NCI-H748 treated with DMSO at 0.1 percent for 48 hours (cell line): ENCODE measurements around the gene RXRB.

Source experiments
- DNase-seq: peaks from one replicate; lab custom pipeline; 2025; lab: John Stamatoyannopoulos, UW

The RXRB gene

DNA sequence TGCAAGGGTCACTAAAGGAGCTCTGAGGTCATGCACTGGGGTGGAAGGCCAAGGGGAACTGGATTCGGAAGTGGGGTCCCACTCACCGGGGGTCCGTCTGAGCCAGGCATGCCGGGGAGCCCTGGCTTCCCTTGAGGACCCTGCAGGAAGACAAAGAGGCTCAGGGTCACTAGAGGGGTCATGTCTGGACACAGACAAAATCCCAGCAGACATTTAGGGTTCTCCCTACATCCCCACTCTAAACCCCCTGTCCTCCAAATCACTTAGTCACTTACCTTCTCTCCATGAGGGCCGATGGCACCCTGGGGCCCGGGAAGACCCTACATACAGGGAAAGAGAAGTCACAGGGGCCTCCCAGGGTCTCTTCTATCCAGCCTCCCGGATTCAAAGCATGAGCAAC lies 23.6 kb downstream of the RXRB start:
- no peak for DNase-seq

DNA sequence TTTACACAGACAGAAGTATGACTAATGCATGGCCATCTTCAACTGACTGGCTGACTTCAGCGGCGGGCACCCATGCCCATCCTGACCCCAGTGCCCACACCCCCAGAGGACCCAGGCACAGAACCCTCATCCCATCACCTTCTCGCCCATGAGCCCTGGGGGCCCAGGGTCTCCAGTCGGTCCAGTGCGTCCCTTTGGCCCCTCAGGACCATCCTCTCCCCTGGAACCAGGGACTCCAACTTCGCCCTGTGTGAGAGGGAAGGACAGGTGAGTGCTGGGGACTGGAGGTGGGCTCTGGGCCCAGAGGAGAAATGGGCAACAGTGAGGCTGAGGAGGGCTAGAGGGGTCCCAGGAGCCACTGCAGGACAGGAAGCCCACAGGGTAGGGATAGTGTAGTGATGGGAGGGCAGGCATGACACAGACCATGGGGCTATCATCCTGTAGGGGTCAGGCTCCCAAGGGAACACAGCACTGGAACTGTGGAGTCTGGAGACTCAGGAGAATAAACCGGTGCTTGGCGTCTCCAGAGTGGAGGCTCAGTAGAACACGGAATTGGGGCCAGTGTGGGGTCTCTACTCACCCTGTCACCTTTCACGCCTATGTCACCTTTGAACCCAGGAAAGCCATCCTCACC lies 24.9 kb downstream of the RXRB start:
- no peak for DNase-seq

DNA sequence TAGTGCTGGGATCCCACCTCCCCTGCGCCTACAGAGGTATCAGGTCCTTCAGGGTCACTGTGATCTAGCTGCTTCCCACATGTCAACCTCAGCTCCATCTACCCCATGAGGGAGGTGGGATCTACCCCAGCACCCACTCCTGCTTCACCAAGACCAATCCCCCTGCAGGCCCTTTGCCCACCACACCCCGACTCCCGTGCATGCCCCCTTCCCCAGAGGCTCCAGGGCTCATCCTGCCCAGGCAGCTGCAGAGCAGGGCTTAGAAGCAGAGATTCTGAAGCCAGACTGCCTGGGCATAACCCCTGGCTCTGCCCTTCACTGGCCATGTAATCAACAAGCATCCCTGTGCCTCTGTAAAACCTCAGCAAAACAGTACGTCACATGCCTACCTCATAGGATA lies 25.7 kb downstream of the RXRB start:
- DNase-seq = no peak

DNA sequence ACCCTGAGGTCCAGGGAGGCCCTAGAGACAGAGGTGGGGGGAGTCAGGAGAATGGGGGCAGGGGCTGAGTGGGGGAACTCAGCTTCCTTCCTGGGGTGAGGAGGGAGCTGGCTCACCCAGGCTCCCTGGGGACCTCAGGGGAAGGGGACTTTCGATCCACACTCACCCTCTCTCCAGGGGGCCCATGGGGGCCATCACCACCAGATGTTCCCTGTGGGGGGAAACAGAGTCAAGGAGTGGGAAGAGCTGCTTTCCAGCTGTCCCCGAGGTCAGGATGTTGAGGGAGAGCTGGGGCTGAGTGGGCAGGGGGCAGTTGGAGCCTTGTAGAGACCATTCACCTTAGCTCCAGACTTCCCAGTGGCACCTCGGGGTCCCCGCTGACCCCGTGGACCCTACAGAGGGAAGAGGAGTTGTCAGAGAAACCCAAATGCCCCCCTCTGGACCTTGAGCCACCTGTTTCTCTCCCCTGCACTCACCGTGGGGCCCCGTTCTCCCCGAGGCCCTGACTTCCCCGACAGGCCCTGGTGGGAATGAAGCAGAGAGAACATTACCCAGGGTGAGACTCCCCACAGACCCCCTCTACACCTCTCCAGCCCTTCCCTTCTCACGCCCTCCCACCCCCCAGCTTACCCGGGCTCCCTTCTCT lies 26.8 kb downstream of the RXRB start:
- no peak for DNase-seq

DNA sequence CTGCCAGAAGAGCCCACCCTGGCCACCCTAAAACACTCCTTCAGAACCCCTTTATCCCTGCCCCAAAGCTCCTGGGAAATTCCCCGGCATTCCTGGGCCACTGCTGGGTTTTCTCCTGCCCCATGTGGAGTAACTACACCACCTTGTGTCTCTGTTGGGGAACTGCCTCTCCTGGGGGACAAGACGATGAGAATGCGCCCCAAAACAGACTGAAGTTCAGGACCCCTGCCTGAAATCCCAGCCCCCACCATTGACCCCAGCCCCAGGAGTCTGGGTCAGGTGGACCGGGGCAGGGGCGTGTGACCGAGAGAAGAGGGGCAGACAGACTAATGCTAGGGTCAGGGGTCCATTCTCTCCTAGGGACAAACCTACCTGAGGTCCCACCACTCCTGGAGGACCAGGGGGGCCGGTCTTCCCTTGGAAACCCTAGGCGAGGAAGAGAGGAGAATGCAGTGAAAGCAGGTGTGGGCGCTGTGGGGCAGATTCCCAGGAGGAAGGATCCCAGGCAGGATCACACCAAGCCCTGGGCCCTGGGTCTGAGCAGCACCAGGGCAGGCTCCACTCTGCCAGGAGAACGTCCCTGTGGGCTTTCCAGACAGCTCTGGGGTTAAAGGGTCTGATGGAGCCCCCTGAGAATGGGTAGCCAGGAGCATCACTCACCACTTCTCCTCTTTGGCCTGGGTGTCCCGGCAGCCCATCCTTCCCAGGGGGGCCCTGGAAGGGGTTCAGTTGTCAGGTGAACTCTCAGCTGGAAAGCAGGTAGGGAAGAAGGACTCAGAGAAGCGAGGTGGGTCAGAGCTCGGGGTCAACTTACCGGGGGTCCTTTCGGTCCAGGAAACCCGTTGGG lies 27.6 kb downstream of the RXRB start:
- no peak for DNase-seq

DNA sequence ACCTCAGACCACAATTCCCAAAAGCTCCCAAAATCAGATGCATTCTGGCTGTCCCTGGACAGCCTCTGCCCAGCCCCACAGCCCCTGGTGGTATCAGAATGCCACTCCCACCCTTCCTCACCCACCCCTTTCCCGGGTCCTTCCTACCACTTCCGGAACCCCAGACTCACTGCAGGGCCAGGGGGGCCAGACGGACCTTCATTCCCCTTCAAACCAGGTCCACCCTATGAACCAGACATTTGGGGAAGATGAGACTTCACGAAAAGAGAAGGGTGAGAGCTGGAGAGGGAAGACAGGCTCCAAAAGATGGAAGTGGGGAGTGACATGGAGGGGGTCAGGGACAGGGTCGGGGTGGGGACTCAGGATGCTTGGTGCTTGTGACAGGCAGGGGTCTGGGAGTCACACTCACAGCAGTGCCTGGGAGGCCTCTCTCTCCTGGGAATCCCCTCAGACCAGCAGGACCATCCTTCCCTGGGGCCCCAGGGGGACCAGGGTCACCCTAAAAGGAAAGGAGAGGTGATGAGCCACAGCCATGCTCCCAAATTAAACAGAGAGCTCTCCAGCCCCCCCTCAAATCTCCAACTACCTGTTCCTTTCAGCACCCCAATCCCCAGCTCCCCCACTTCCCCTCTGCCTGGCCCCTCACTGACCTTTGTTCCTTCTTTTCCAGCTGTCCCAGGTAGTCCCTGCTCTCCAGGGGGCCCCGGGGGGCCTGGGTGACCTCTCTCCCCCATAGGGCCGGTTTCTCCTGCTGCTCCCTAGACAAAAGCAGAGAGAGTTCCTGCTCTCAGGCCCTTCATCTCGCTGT lies 28.4 kb downstream of the RXRB start:
- no peak for DNase-seq

DNA sequence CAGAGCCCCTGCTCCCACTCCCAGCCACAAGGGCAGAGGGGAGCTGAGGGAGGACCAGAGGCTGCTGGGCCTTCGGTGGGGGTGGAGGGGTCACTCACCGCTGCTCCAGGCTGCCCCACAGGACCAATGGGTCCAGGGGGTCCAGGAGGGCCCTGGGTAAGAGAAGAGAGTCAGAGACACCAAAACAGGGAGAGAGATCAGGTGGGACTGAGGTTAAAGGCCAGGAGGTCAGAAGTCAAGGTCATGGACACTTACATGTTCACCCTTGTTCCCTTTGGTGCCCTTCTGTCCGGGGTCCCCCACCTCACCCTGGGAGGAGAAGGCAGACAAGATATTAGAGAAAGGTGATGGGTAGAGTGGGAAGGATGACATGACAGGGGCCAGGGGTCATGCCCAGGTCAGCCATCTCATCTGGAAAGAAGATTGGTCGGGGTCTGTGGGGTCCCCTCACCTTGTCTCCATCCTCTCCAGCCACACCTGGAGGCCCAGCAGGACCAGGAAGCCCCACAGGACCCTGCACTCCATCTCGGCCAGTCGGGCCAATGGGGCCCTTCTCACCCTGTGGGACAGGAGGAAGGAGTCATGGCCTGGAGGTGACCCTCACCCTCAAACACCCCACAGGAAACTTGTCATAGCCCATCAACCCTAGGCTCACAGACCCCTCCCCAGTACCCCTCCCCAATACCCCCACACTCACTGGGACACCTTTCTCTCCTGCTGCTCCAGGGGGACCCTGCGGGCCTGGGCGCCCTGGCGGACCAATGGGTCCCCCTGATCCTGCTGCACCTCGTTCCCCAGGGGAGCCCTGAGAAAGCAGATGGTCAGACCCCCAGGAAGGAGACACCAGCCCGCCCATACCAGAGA lies 29.2 kb downstream of the RXRB start:
- DNase-seq = no peak

DNA sequence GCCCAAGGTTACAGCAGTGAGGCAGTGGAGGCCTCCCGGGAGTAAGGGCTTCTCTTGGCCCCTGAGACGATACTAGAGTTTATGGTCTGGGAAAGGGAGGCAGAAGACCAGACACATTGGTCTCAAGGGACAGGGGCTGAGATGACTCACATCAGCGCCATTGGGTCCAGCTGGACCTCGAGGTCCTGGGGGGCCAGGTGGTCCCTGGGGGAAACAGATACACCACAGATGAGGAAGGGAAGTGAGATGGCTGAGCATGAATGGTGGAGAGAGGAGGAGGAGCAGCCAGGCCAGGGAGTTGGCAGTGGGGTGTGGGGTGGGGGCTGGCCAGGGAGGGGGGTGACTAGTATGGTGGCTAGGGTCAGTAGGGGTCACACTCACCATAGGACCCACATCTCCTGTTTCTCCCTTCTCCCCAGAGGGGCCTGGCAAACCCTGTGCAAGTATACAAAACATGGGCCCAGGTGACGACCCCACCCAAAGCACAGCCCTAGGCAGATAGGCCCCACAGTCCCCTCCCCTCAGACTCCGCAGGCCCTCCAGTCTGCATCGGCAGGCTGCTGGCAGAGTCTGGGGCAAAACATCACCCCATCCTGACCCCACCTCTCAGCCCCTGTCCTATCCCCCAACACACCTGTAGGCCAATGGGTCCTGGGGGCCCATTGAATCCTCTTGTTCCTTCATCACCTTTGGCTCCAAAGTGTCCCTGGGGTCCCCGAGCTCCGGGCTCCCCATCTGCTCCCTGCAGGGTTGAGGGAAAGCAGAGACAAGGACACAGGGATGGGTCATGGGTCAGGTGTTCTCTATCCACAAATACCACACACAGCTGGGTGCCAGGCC lies 30.1 kb downstream of the RXRB start:
- no peak for DNase-seq

DNA sequence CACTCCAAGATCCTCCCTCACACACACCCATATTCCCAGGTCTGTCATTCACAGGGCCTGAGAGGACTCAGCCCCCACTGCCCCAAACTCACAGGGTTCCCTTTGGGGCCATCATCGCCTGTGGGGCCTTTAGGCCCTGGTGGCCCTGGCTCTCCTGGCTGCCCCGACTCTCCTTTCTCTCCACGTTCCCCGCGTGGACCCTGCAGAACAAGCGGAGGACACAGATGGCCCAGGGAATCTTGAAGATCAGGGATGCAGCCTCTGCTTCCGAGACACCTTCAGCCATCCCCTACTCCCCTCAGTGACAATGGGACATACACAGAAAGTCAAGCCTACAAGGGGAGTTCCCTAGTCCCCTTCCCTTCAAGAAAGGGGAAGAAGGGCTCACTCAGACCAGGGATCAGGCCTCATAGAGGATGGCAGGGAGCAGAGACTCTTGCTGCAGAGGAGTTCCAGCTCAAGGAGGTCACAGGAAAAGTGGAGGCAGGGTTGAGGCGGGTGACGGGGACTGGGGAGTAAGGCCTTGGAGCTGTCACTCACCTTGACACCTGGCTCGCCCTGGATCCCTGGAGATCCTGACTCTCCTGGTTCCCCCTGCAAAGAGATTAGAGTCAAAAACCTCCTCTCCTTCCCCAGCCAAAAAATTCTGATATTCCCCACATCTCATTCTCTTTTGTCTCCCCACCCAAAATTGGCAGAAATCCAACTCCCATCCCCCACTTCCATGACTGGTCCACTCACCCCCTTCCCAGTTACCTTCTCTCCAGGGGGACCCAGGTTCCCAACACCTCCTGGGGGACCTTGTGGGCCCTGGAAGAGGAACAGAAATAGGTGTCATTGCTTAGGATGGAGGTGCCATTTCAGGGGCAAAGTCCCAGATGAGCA lies 30.9 kb downstream of the RXRB start:
- DNase-seq = no peak

DNA sequence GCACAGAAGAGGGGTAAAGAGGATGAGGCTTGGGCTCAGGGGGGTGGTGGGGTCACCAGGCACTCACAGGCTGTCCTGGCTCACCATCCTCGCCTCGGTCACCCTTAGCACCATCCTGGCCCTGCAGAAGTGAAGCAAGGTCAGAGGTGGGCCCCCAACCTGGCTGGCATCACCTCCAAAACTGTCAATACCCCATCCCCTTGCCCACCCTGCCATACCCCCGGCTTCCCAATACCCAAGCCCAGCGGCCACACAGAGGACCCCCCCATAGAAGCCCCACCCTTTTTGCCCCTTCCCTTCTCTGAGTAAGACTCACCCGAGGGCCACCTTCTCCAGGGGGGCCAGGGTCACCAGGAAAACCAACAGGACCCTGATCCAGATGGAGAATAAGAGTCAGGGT lies 31.8 kb downstream of the RXRB start:
- DNase-seq = no peak

DNA sequence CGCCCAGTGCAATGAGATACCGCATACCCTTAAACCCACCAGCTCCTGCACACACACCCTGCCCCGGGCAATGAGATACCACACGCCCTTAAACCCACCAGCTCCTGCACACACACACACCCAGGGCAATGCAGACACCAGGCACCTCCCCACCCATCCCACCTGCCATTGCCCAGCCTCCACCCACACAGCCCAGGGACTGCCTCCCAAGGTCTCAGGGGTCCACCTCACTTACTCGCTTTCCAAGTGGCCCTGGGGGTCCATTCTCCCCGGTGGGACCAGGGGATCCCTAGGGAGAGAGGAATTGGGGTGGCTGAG lies 32.2 kb downstream of the RXRB start:
- no peak for DNase-seq

DNA sequence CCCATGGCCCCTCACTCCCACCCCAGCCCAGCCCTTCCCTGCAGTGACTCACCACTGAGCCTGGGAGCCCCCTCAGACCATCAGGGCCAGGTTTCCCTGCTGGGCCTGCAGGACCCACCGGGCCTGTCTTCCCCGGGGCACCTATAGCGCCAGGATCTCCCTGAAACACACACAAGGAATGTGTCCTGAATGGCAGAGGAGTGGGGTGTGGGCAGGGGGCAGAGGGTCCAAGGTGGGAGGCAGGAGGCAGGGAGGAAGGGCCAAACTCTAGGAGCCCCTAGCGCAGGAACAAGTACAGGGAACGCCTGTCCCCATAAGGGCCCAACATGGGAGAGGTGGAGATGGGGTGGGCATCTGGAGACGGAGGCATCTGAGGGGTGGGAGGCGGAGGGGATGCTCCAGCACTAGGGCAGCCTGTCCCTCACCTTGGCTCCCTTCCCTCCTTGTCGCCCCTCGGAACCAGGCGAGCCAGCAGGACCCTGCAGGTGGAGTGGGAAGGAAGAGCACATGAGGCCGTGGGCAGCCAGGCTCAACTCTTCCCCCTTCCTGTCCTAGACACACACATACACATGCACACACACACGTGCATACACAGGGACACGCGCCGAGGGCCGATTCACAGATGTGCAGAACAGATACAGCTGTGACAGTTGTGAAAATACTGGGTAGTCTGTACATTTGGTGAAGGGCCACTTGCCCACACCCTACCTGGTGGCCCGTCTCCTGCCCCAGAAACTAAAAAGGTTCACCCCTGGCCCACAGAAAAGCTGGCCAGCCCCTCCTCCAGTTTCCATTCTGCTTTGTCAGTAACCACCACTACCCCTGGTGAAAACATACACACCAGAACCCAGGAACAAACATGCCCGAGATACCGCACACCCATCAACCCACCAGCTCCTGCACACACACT lies 32.8 kb downstream of the RXRB start:
- no peak for DNase-seq

DNA sequence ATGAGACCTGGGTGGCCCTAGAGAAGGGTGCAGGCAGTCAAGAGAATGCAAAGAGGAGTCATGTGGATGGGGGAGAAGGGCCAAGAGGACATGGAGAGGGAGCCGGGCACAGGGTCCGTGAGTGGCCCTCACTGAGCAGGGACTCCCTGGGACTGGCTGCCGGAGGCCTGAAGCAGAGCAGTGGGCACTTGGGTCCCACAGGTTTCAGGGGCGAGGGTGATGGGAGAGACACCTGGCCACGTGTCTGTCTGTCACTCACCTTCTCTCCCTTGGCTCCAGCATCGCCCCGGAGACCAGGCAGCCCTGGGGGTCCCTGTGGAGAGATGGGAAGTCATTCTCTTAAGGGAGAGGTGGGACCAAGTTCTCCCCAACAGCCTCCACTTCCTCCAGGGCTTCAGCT lies 33.7 kb downstream of the RXRB start:
- no peak for DNase-seq

DNA sequence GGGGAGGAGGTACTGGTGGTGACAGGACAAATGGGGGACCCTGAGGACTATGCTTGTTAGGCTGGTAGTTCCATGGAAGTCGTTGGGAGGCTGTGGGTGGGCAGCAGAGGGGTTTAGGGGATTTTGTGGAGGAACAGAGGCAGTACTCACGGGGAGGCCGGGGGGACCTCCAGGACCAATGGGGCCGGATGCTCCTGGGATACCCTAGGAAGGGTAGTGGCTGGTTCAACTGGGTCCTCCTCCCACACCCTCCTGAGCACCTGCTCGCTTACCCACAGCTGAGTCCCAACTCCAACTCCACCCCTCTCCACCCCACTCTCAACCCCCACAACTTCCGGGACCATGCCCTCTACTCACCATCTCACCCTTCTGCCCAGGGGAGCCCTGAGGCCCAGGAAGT lies 34.1 kb downstream of the RXRB start:
- no peak for DNase-seq

DNA sequence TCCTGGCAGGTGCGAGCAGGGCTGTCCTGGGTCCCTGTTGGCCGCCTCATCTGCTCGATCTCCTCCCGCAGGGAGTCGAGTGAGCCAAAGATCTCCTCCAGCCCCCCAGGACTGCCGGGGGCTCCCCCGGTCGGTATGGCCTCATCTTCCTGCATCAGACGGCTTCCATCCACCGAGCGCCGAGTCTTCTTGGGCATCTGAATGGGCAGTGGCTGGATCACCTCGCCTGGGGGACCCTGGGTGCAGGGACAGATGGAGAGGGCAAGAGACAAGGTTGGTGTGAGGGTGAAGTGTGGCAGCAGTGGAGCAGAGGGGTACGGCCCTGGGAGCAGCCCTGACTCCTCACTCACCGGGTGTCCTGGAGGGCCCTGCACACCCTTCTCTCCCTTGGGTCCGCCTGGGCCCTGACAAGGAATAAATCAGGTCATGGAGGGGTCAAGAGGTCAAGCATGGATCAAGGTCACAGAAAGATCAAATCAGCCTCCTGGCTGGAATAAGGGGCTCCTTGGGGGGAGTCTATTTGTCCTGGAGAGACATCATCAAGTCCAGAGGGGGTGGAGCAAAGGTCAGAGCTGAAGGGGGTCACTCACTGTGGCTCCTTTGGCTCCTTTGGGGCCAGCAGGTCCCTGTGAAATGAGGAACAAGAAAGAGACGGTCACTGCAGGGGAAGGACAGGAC lies 34.7 kb downstream of the RXRB start:
- no peak for DNase-seq

DNA sequence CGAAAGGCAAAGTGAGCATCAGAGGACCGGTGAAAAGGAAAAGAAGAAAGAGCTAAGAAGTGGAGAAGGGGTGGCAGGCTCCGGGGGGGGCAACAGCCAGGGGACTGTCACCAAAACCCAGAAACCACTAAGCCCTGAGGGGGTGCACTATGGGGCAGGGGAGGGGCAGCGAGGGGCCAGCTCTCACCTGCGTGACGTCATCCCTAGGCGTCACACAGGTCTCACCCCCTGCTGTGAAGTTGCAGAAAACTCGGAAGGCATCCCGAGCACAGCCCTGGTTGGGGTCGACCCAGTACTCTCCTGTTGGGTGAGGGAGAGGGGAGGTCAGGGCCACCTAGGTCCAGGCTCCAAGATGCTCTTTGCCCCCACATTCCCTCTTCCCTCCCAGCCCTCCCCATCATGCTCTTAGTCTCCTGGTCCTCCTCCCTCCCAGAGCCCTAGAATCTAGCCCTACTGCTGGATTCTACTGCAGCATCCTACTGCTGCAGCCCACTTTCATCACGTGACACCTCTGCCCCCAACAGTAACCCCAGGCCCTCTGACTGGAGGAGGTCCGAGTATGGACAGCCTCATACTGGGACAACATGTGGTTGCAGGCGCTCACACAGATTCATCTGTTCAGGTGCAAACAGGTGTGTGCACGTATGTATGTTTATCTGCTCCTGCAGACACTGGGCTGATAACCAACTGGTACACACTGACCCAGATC lies 35.6 kb downstream of the RXRB start:
- DNase-seq = no peak

DNA sequence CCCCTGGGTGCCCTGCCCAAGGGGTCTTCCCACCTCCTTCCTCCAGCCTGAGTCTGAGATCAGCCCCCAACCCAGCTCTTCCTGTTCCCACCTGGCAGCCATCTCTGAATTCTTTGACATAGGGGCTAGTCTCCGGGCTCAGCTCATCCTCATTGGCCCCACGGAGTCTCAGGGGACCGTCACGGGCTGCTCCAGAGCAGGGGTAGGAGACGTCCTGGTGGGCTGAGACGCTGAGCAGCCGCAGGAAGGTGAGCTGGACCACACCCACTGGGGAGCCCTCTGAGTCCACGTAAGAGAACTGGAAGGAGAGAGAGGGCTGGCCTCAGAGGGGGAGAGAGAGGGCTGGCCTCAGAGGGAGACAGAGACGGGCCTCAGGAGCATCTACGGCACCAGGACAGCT lies 36.3 kb downstream of the RXRB start:
- no peak for DNase-seq
